Mesenchymal stem cell (in vitro differentiated cells and primary cell): ENCODE data around the gene GNAI2.

ENCODE experiments used
- DNase-seq: peaks from one replicate; pipeline ENCODE4 v3.0.0-alpha.2; 2013
- H2AFZ ChIP-seq: one replicate; pipeline ENCODE4 v1.6.1; 2013; ENCODE audit warnings: low read depth, mild to moderate bottlenecking, control low read depth, inconsistent platforms, low read length, moderate library complexity
- H2AK5ac ChIP-seq: 2 replicates; pipeline ENCODE4 v1.6.1; 2013; ENCODE audit warnings: low read length, moderate library complexity, mild to moderate bottlenecking, inconsistent platforms; ENCODE audit not compliant: severe bottlenecking
- H2BK120ac ChIP-seq: one replicate; pipeline ENCODE4 v1.6.1; 2013; ENCODE audit warnings: low read depth, mild to moderate bottlenecking, inconsistent platforms, low read length, moderate library complexity
- H2BK12ac ChIP-seq, 2 experiments: one replicate each; pipeline ENCODE4 v1.6.1; 2013; ENCODE audit warnings: inconsistent platforms in 2 of 2, low read length in 2 of 2, mild to moderate bottlenecking in 2 of 2, moderate library complexity in 2 of 2, control low read depth in 1 of 2
- H2BK15ac ChIP-seq: one replicate; pipeline ENCODE4 v1.6.1; 2013; ENCODE audit warnings: mild to moderate bottlenecking, low read depth, inconsistent platforms; ENCODE audit not compliant: poor library complexity, severe bottlenecking
- H2BK5ac ChIP-seq: 2 replicates; pipeline ENCODE4 v1.6.1; 2013; ENCODE audit warnings: low read depth, mild to moderate bottlenecking, low read length, control low read depth, inconsistent platforms; ENCODE audit not compliant: poor library complexity, severe bottlenecking
- H3K14ac ChIP-seq, 2 experiments: one replicate each; pipeline ENCODE4 v1.6.1; 2013; ENCODE audit warnings: inconsistent platforms in 2 of 2, low read length in 2 of 2, control low read depth in 1 of 2, mild to moderate bottlenecking in 1 of 2, moderate library complexity in 1 of 2
- H3K18ac ChIP-seq, 2 experiments: one replicate each; pipeline ENCODE4 v1.6.1; 2013; ENCODE audit warnings: inconsistent platforms in 2 of 2, low read length in 2 of 2, control low read depth in 1 of 2, low read depth in 1 of 2, mild to moderate bottlenecking in 1 of 2
- H3K23ac ChIP-seq, 2 experiments: one replicate each; pipeline ENCODE4 v1.6.1; 2013; ENCODE audit warnings: inconsistent platforms in 2 of 2, low read length in 2 of 2, mild to moderate bottlenecking in 2 of 2, moderate library complexity in 2 of 2, control low read depth in 1 of 2
- H3K27ac ChIP-seq: 2 replicates; pipeline ENCODE4 v1.5.1; 2013; ENCODE audit warnings: mild to moderate bottlenecking, moderate library complexity, low read length, control low read depth, inconsistent platforms; ENCODE audit not compliant: poor library complexity, severe bottlenecking
- H3K27me3 ChIP-seq, 2 experiments: 2 replicates each; pipeline versions ENCODE4 v1.6.1 to v1.7.0; 2013; ENCODE audit warnings: low read length in 2 of 2, mild to moderate bottlenecking in 2 of 2, moderate library complexity in 2 of 2, control low read depth in 1 of 2, inconsistent platforms in 1 of 2; ENCODE audit not compliant: control insufficient read depth in 1 of 2, insufficient read depth in 1 of 2
- H3K36me3 ChIP-seq, 2 experiments: 2 replicates each; pipeline versions ENCODE4 v1.6.1 to v1.7.0; 2013; ENCODE audit warnings: low read length in 2 of 2, control low read depth in 1 of 2, inconsistent platforms in 1 of 2, low read depth in 1 of 2, mild to moderate bottlenecking in 1 of 2; ENCODE audit not compliant: insufficient read depth in 2 of 2, control insufficient read depth in 1 of 2
- H3K4ac ChIP-seq, 2 experiments: one replicate each; pipeline ENCODE4 v1.6.1; 2013; ENCODE audit warnings: inconsistent platforms in 2 of 2, low read length in 2 of 2, mild to moderate bottlenecking in 2 of 2, moderate library complexity in 2 of 2, control low read depth in 1 of 2, low read depth in 1 of 2
- H3K4me1 ChIP-seq: 2 replicates; pipeline ENCODE4 v1.6.1; 2013; ENCODE audit warnings: low read depth, low read length, control low read depth; ENCODE audit not compliant: control insufficient read depth, insufficient read depth
- H3K4me2 ChIP-seq: 2 replicates; pipeline ENCODE4 v1.6.1; 2013; ENCODE audit warnings: low read length, mild to moderate bottlenecking, inconsistent platforms; ENCODE audit not compliant: poor library complexity, severe bottlenecking
- H3K4me3 ChIP-seq, 2 experiments: 2 replicates each; pipeline versions ENCODE4 v1.5.1 to v1.7.0; 2013; ENCODE audit warnings: low read length in 2 of 2, mild to moderate bottlenecking in 2 of 2, control low read depth in 1 of 2, low read depth in 1 of 2; ENCODE audit not compliant: insufficient read depth in 1 of 2
- H3K79me1 ChIP-seq: replicated peaks from 2 replicates; pipeline ENCODE4 v1.6.1; 2013; ENCODE audit warnings: mild to moderate bottlenecking, control low read depth, low read length, inconsistent platforms; ENCODE audit not compliant: poor library complexity, severe bottlenecking
- H3K9ac ChIP-seq: 2 replicates; pipeline ENCODE4 v1.7.0; 2013; ENCODE audit warnings: mild to moderate bottlenecking, low read length, moderate library complexity
- H3K9me3 ChIP-seq: 2 replicates; pipeline ENCODE4 v1.7.0; 2013; ENCODE audit warnings: mild to moderate bottlenecking, low read length; ENCODE audit not compliant: control insufficient read depth
- H4K8ac ChIP-seq: one replicate; pipeline ENCODE4 v1.6.1; 2013; ENCODE audit warnings: inconsistent platforms, mild to moderate bottlenecking, low read length, moderate library complexity
- H4K91ac ChIP-seq: one replicate; pipeline ENCODE4 v1.6.1; 2013; ENCODE audit warnings: mild to moderate bottlenecking, low read length, inconsistent platforms
- WGBS: methylation state at CpG from one replicate; pipeline ENCODE4 v1.1.7; 2013; ENCODE audit warnings: mixed read lengths; 5-methylcytosine and 5-hydroxymethylcytosine counted together

Gene GNAI2

DNA sequence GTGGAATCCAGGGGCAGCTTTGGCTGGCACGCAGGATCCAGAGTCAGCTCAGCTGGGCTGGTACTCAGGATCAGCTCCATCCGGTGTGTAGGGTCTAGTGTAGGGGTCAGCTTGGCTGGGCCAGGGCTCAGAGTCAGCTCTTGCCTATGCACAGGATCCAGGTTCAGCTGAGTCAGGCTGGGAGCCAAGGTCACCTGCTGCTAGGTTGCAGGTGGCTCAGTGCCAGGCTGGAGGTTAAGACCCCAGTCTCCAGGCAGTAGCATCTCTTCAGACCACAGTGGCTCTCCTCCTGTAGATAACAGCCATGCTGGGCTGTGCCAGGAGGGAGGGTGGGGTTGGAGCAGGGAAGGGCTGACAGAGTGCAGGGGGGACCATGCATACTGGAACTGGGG, 61.4 kb downstream of the GNAI2 start:
- Histone ChIP-seq H3K79me1 (peaks cover 14% of the 10 kb centered on the region), H3K27ac (no peak overlapping the region), H4K8ac (no peak overlapping the region), H3K9ac (no peak overlapping the region), H3K9me3 (no peaks in the 10 kb centered on the region), H2BK5ac (no peak overlapping the region), H3K4me1 (peaks cover 26% of the 10 kb centered on the region), H3K18ac (no peak overlapping the region), H3K36me3 (peaks cover 5 to 12% of the 10 kb centered on the region in 2 experiments), H2BK120ac (no peak overlapping the region), H2AFZ (no peak overlapping the region), H4K91ac (no peak overlapping the region), H2AK5ac (no peak overlapping the region), H3K4me3 (no peak overlapping the region), H2BK12ac (no peak overlapping the region), H3K4ac (no peak overlapping the region), H3K4me2 (no peak overlapping the region), H3K27me3 (no peaks in the 10 kb centered on the region), H2BK15ac (no peak overlapping the region), H3K23ac (no peak overlapping the region), H3K14ac (no peak overlapping the region)
- DNase-seq, result no peak
- WGBS, result 92% methylated on average over 2 of the region's 2 CpGs

- 60% methylated on average over 9 of the region's 9 CpGs for whole genome bisulfite sequencing
- Histone ChIP-seq H3K27me3 (no peaks in the 10 kb centered on the region), H3K79me1 (peaks cover 14% of the 10 kb centered on the region), H2BK5ac (no peak overlapping the region), H4K91ac (peak overlapping the region; percentile 31), H3K9ac (peak overlapping the region; percentile 94), H4K8ac (peak overlapping the region; percentile 42), H3K4me2 (peak overlapping the region; percentile 93), H3K4me1 (peaks cover 28% of the 10 kb centered on the region), H3K18ac (peak overlapping the region; percentile 83 to 92), H3K4me3 (peak overlapping the region; percentile 70 to 91), H3K23ac (peak overlapping the region in 1 of 2 experiments; percentile 79), H3K27ac (no peak overlapping the region), H2AK5ac (peak overlapping the region; percentile 67), H2BK120ac (no peak overlapping the region), H3K36me3 (peaks cover 5 to 12% of the 10 kb centered on the region in 2 experiments), H2BK15ac (peak overlapping the region; percentile 73), H3K4ac (peak overlapping the region in 1 of 2 experiments; percentile 19), H3K9me3 (no peaks in the 10 kb centered on the region), H2BK12ac (peak overlapping the region in 1 of 2 experiments; percentile 32), H3K14ac (no peak overlapping the region), H2AFZ (no peak overlapping the region)
- DNase-seq, result peak; percentile 35
Measured at GRCh38 chr3:50297896-50298725, 62.1 kb downstream of the GNAI2 start.

DNA sequence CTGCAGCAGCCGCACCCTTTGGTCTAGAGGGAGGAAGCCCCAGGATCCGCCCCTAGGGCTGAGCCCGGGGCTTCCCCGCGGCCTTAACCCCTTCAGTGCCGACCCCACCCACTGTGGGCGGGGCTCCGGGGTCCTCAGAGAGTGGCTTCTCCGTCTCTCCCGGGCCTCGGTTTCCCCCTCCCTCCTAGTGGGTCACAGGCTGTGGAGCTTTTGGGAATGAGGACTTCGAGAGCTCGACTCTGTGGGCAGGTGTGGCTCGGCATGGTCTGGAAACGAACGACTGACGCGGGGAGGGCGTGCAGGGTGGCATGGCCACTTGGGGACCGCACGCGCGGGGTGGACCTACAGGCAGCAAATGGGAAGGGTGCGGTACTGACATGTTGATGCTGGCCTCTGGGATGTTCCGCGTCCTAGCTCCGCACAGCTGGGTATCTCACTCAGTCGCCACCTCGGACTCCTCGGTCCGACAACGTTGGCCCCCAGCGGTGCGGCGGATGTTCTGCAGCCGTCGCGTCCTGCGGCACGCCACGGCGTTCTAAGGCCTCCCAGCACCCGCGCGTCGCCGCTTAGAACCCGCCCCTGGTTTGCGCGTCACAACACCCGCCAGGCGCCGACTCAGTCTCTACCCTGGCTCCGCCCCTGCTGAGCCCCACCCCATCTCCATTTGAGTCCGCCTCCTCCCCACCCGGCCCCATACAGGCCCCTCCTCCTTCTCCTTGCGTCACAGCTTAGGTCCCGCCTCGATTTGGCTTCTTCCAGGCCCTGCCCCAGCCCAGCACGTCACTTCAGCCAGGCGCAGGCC, 63.0 kb downstream of the GNAI2 start, which contains the start of the genes HYAL3 and NAA80:
Gene HYAL3, minus strand, starts transcription at position 570 of the 802 bp plus-strand sequence. CDS start 3,803 bp downstream, outside the sequence.
Gene NAA80, minus strand, starts transcription at position 570 of the 802 bp plus-strand sequence. CDS start 1,942 bp downstream, outside the sequence.
- Histone ChIP-seq H3K27me3 (no peaks in the 10 kb centered on the region), H2BK15ac (peak within 1 kb of the TSS; percentile 73), H4K8ac (peak within 1 kb of the TSS; percentile 90), H3K4ac (peak within 1 kb of the TSS; percentile 53 to 96), H3K18ac (peak within 1 kb of the TSS; percentile 83 to 92), H4K91ac (peak within 1 kb of the TSS; percentile 91), H2BK12ac (peak within 1 kb of the TSS in 1 of 2 experiments; percentile 40), H3K23ac (peak within 1 kb of the TSS in 1 of 2 experiments; percentile 79), H3K4me1 (peaks cover 34% of the 10 kb centered on the region), H2BK5ac (no peak within 1 kb of the TSS), H2AFZ (peak within 1 kb of the TSS; percentile 42), H3K27ac (peak within 1 kb of the TSS; percentile 21), H3K9ac (peak within 1 kb of the TSS; percentile 94), H3K36me3 (peaks cover 5 to 12% of the 10 kb centered on the region in 2 experiments), H2AK5ac (peak within 1 kb of the TSS; percentile 67), H3K9me3 (no peaks in the 10 kb centered on the region), H3K79me1 (peaks cover 14% of the 10 kb centered on the region), H3K4me2 (peak within 1 kb of the TSS; percentile 93), H2BK120ac (peak within 1 kb of the TSS; percentile 23), H3K4me3 (peak within 1 kb of the TSS; percentile 70 to 91), H3K14ac (peak within 1 kb of the TSS in 1 of 2 experiments; percentile 22)
- WGBS, result under 1% methylated on average over 58 of the region's 61 CpGs
- DNase-seq, result peak; percentile 99
